Pons (tissue), 1 donor: Measurements from ENCODE around the gene MAGOHB.
"Not testable (repeated sequence)": the region's sequence is repeated elsewhere in the genome, so short reads cannot be mapped to it uniquely, and the experiment has no call there.

ENCODE experiments used
- DNase-seq: peaks from one replicate; pipeline ENCODE4 v3.0.0-alpha.2; 2016; ENCODE audit warnings: low spot score

MAGOHB gene

GRCh38 chr12:10612110-10612509 lies 1.3 kb downstream of the MAGOHB start:
- DNase-seq = no peak

GRCh38 chr12:10611258-10611657 lies 2.2 kb downstream of the MAGOHB start:
- DNase-seq = not testable (repeated sequence)

GRCh38 chr12:10610188-10610587 lies 3.2 kb downstream of the MAGOHB start:
- no peak for DNase-seq

- DNase-seq = no peak
These were observed 5.4 kb downstream of the MAGOHB start for GRCh38 chr12:10607885-10608458.

- no peak for DNase-seq
These were observed 11.5 kb downstream of the MAGOHB start for GRCh38 chr12:10601860-10602259.

GRCh38 chr12:10600988-10601387 lies 12.4 kb downstream of the MAGOHB start:
- no peak for DNase-seq

- no peak for DNase-seq
These were observed 17.5 kb downstream of the MAGOHB start for GRCh38 chr12:10595881-10596280.

- no peak for DNase-seq
These were observed 22.4 kb downstream of the MAGOHB start for GRCh38 chr12:10590966-10591365.

- no peak for DNase-seq
These were observed 29.0 kb downstream of the MAGOHB start for GRCh38 chr12:10584415-10584814.

- DNase-seq = no peak
These were observed 30.7 kb downstream of the MAGOHB start for GRCh38 chr12:10582704-10583103.

GRCh38 chr12:10582133-10582532 lies 31.3 kb downstream of the MAGOHB start:
- not testable (repeated sequence) for DNase-seq

GRCh38 chr12:10574307-10574706 lies 39.1 kb downstream of the MAGOHB start:
- DNase-seq = no peak

GRCh38 chr12:10572021-10572490 lies 41.4 kb downstream of the MAGOHB start:
- DNase-seq = not testable (repeated sequence)

- DNase-seq = no peak
These were observed 42.3 kb downstream of the MAGOHB start for GRCh38 chr12:10571141-10571540.

GRCh38 chr12:10567813-10568212 lies 45.6 kb downstream of the MAGOHB start:
- DNase-seq = no peak

GRCh38 chr12:10563966-10564365 lies 49.4 kb downstream of the MAGOHB start:
- no peak for DNase-seq

GRCh38 chr12:10563002-10563401 lies 50.4 kb downstream of the MAGOHB start:
- no peak for DNase-seq

GRCh38 chr12:10562306-10562933 lies 51.0 kb downstream of the MAGOHB start:
- DNase-seq = peak; percentile 67

GRCh38 chr12:10559244-10559643 lies 54.2 kb downstream of the MAGOHB start:
- no peak for DNase-seq

GRCh38 chr12:10558789-10559188 lies 54.6 kb downstream of the MAGOHB start:
- no peak for DNase-seq

- DNase-seq = no peak
These were observed 55.1 kb downstream of the MAGOHB start for GRCh38 chr12:10558301-10558700.

GRCh38 chr12:10557766-10558165 lies 55.6 kb downstream of the MAGOHB start:
- DNase-seq = no peak

GRCh38 chr12:10557329-10557728 lies 56.1 kb downstream of the MAGOHB start:
- DNase-seq = no peak
